Peyer's patch (tissue), 4 donors: Measurements from ENCODE around the gene ACAD11. TPM values are rescaled to one million over a fixed set of nuclear protein-coding genes. Genes with fewer than 3 reads are reported as not detected.

Experiments used
- DNase-seq, 3 donors: peaks; one replicate each; pipeline ENCODE4 v3.0.0-alpha.2; 2017 to 2019
- H3K27ac ChIP-seq, 4 donors: fragments of 200-600 bp; sonication (generic); one replicate each; pipeline ENCODE4 v1.5.1; 2016 to 2019
- H3K27me3 ChIP-seq, 2 donors: fragments of 200-600 bp; sonication (generic); one replicate each; pipeline ENCODE4 v1.5.1; 2019
- H3K36me3 ChIP-seq, 3 donors: fragments of 200-600 bp; sonication (generic); one replicate each; pipeline ENCODE4 v1.5.1; 2016 to 2019
- H3K4me1 ChIP-seq, 4 donors: fragments of 200-600 bp; sonication (generic); one replicate each; pipeline ENCODE4 v1.5.1; 2016 to 2019
- H3K4me3 ChIP-seq, 4 donors: fragments of 200-600 bp; sonication (generic); 1 replicate in 3 of 4; 2 replicates in 1 of 4; pipeline ENCODE4 v1.5.1; 2016 to 2019; ENCODE audit warnings: mild to moderate bottlenecking in 1 of 4
- H3K9me3 ChIP-seq, 4 donors: fragments of 200-600 bp; sonication (generic); one replicate each; pipeline ENCODE4 v1.5.1; 2016 to 2019; ENCODE audit warnings: mild to moderate bottlenecking in 1 of 4
- CTCF ChIP-seq, 6 experiments: fragments of 450-650 bp in 4 of 6; fragments of 200-600 bp in 2 of 6; sonication (generic) in 1 of 6; IDR thresholded peaks; one replicate each; pipeline ENCODE4 v1.5.1; 2017 to 2019; ENCODE audit warnings: antibody characterized with exemption in 6 of 6, mild to moderate bottlenecking in 3 of 6, moderate library complexity in 1 of 6
- POLR2A ChIP-seq, 2 donors: fragments of 450-650 bp; IDR thresholded peaks; one replicate each; pipeline ENCODE4 v1.5.1; 2017; ENCODE audit warnings: antibody characterized with exemption in 2 of 2, mild to moderate bottlenecking in 2 of 2, moderate library complexity in 2 of 2
- total RNA-seq, 4 donors: library from RNA; depleted of rRNA; stranded (reverse); fragments of >200 nt; gene quantifications; one replicate each; pipeline ENCODE4 v1.1.0, GENCODE V29; 2016

Gene ACAD11
- total RNA-seq, 4 donors from 2014 or later = 87.2 to 138 (median 114) TPM

GRCh38 chr3:132535575-132536441 lies 123.8 kb downstream of the ACAD11 start:
- peak in 2 of 3 donors; percentile 27 to 85 for DNase-seq
- no peaks in the 10 kb centered on the region for H3K9me3 ChIP-seq
- H3K27ac ChIP-seq = no peak overlapping the region
- H3K4me3 ChIP-seq = no peak overlapping the region
- TF ChIP-seq CTCF (IDR thresholded peaks at IDR 0.05) (peak; percentile 25 to 74 (median 68)), POLR2A (IDR thresholded peaks at IDR 0.05) (no peak)
- H3K4me1 ChIP-seq = peaks cover 0 to 4% (median 0%) of the 10 kb centered on the region in 4 donors
- H3K27me3 ChIP-seq = no peaks in the 10 kb centered on the region
- peaks cover 0 to 51% (median 0%) of the 10 kb centered on the region in 3 donors for H3K36me3 ChIP-seq

- H3K27me3 ChIP-seq = no peaks in the 10 kb centered on the region
- no peak for TF ChIP-seq POLR2A (IDR thresholded peaks at IDR 0.05)
- TF ChIP-seq CTCF (IDR thresholded peaks at IDR 0.05) = no peak
- H3K4me3 ChIP-seq = no peak overlapping the region
- H3K9me3 ChIP-seq = no peaks in the 10 kb centered on the region
- no peaks in the 10 kb centered on the region for H3K4me1 ChIP-seq
- no peak overlapping the region for H3K27ac ChIP-seq
- H3K36me3 ChIP-seq = peaks cover 0 to 72% (median 0%) of the 10 kb centered on the region in 3 donors
- DNase-seq = no peak
Observed at GRCh38 chr3:132530624-132531023, 129.0 kb downstream of the ACAD11 start.

- no peaks in the 10 kb centered on the region for H3K27me3 ChIP-seq
- no peak for DNase-seq
- no peak overlapping the region for H3K4me3 ChIP-seq
- H3K9me3 ChIP-seq = no peaks in the 10 kb centered on the region
- no peak overlapping the region for H3K27ac ChIP-seq
- no peaks in the 10 kb centered on the region for H3K4me1 ChIP-seq
- H3K36me3 ChIP-seq = peaks cover 0 to 95% (median 0%) of the 10 kb centered on the region in 3 donors
- TF ChIP-seq POLR2A (IDR thresholded peaks at IDR 0.05) (no peak), CTCF (IDR thresholded peaks at IDR 0.05) (no peak)
Observed at GRCh38 chr3:132522353-132522752, 137.3 kb downstream of the ACAD11 start.

- Histone ChIP-seq H3K27me3 (no peaks in the 10 kb centered on the region), H3K4me1 (no peaks in the 10 kb centered on the region), H3K36me3 (peaks cover 0 to 95% (median 0%) of the 10 kb centered on the region in 3 donors), H3K9me3 (no peaks in the 10 kb centered on the region), H3K27ac (no peak overlapping the region), H3K4me3 (no peak overlapping the region)
- TF ChIP-seq CTCF (IDR thresholded peaks at IDR 0.05) = no peak
- TF ChIP-seq POLR2A (IDR thresholded peaks at IDR 0.05) = no peak
- no peak for DNase-seq
Observed at GRCh38 chr3:132521901-132522300, 137.7 kb downstream of the ACAD11 start.

GRCh38 chr3:132519914-132520313 lies 139.7 kb downstream of the ACAD11 start:
- no peak overlapping the region for H3K4me3 ChIP-seq
- no peak for TF ChIP-seq CTCF (IDR thresholded peaks at IDR 0.05)
- TF ChIP-seq POLR2A (IDR thresholded peaks at IDR 0.05) = no peak
- peaks cover 0 to 92% (median 0%) of the 10 kb centered on the region in 3 donors for H3K36me3 ChIP-seq
- H3K4me1 ChIP-seq = no peaks in the 10 kb centered on the region
- no peaks in the 10 kb centered on the region for H3K9me3 ChIP-seq
- no peaks in the 10 kb centered on the region for H3K27me3 ChIP-seq
- H3K27ac ChIP-seq = no peak overlapping the region
- DNase-seq = no peak
